HG03439 (cell line): ENCODE data around the gene PIGL.

Source experiments
- ATAC-seq: cut with Tn5 transposase; IDR thresholded peaks from one replicate; pipeline ENCODE4 v1.9.1; 2021; ENCODE audit warnings: mild to moderate bottlenecking, moderate library complexity; ENCODE audit not compliant: unreplicated experiment

Gene PIGL

DNA sequence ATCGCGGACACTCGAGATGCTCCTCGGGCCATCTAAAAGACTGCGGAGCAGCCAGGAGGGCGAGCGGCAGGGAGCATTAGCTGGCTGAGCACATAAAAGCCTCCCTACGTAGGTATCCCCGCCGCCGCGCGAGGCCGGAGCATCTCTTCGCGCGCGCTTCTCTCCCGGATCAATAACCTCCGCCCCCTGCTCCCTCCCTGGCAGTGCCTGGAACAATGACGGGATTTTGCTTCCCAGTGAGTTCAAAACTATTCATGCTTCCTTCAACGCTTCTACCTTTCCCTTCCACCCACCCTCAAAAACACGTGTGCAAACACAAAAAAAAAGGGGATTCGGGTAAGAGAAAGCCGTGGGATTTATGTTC is 135.3 kb downstream of the PIGL start:
- no peak for ATAC-seq

GRCh38 chr17:16352667-16353316 is 135.8 kb downstream of the PIGL start:
- peak; percentile 42 for ATAC-seq

GRCh38 chr17:16353317-16354174 is 136.5 kb downstream of the PIGL start, which contains the start of gene CENPV:
TSS of gene CENPV (minus strand) at chr17:16353469. CDS start at chr17:16353436, 33 bp downstream.
- peak; percentile 55 for ATAC-seq

- no peak for ATAC-seq
Observed at GRCh38 chr17:16354585-16354984, 137.6 kb downstream of the PIGL start.

DNA sequence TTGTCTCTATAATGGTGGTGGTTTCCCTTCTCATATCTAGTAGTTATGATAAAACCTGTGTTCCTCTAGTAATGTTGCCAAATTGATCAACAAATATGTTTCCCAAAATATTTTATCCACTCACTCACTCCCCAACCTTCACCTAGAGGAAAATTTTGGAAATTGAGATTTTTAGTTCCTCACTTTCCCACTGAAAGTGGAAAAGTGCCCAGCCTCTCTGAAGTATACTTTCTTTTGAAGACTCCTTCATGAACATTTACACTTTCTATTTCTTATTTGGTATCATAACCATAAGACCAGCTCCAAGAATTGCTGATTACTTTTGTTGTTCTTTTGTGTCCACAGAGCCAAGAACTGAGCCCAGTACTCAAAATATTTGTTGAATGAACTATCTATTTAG is 141.4 kb downstream of the PIGL start:
- ATAC-seq, result no peak

GRCh38 chr17:16361874-16362273 is 144.9 kb downstream of the PIGL start:
- no peak for ATAC-seq

- peak; percentile 70 for ATAC-seq
Observed at GRCh38 chr17:16363749-16364536, 146.9 kb downstream of the PIGL start.

- no peak for ATAC-seq
Observed at GRCh38 chr17:16364625-16365024, 147.6 kb downstream of the PIGL start.

GRCh38 chr17:16371742-16372141 is 154.7 kb downstream of the PIGL start:
- ATAC-seq, result no peak

GRCh38 chr17:16374146-16374938 is 157.3 kb downstream of the PIGL start:
- ATAC-seq, result no peak
